HG02642 (cell line): ENCODE data around the gene GREB1.

Source experiments
- ATAC-seq: cut with Tn5 transposase; IDR thresholded peaks from one replicate; pipeline ENCODE4 v1.9.1; 2021; ENCODE audit warnings: mild to moderate bottlenecking; ENCODE audit not compliant: unreplicated experiment, poor library complexity

GREB1 gene

GRCh38 chr2:11628675-11629074, 94.8 kb downstream of the GREB1 start:
- ATAC-seq: no peak

GRCh38 chr2:11629215-11629614, 95.4 kb downstream of the GREB1 start:
- ATAC-seq: no peak

- ATAC-seq: no peak
These were observed 96.0 kb downstream of the GREB1 start for GRCh38 chr2:11629851-11630250.

GRCh38 chr2:11630855-11631254, 97.0 kb downstream of the GREB1 start:
- ATAC-seq: no peak

- no peak for ATAC-seq
These were observed 97.6 kb downstream of the GREB1 start for GRCh38 chr2:11631462-11631861.

GRCh38 chr2:11633923-11634478, 100.2 kb downstream of the GREB1 start:
- no peak for ATAC-seq

- no peak for ATAC-seq
These were observed 100.7 kb downstream of the GREB1 start for GRCh38 chr2:11634584-11634983.

GRCh38 chr2:11635141-11635540, 101.3 kb downstream of the GREB1 start:
- ATAC-seq: no peak

GRCh38 chr2:11636593-11637295, 102.9 kb downstream of the GREB1 start:
- ATAC-seq: no peak

GRCh38 chr2:11637546-11637945, 103.7 kb downstream of the GREB1 start:
- no peak for ATAC-seq

GRCh38 chr2:11639503-11639902, 105.7 kb downstream of the GREB1 start:
- ATAC-seq: no peak

GRCh38 chr2:11640132-11640531, 106.3 kb downstream of the GREB1 start:
- ATAC-seq: no peak

- ATAC-seq: no peak
These were observed 109.1 kb downstream of the GREB1 start for GRCh38 chr2:11642972-11643371.

GRCh38 chr2:11644293-11644692, 110.4 kb downstream of the GREB1 start:
- no peak for ATAC-seq

GRCh38 chr2:11646530-11646929, 112.7 kb downstream of the GREB1 start:
- ATAC-seq: no peak

GRCh38 chr2:11647834-11648600, 114.2 kb downstream of the GREB1 start:
- ATAC-seq: no peak

GRCh38 chr2:11649093-11649492, 115.2 kb downstream of the GREB1 start:
- ATAC-seq: no peak

GRCh38 chr2:11651856-11652548, 118.2 kb downstream of the GREB1 start:
- ATAC-seq: no peak

GRCh38 chr2:11652553-11652952, 118.7 kb downstream of the GREB1 start:
- no peak for ATAC-seq

- no peak for ATAC-seq
These were observed 121.7 kb downstream of the GREB1 start for GRCh38 chr2:11655495-11655894.

- ATAC-seq: no peak
These were observed 122.4 kb downstream of the GREB1 start for GRCh38 chr2:11656252-11656651.
